ENCODE results near the gene NAT10. TPM values are rescaled to one million over a fixed set of nuclear protein-coding genes. Genes with fewer than 3 reads are reported as not detected.

Gene NAT10
- polyA plus RNA-seq, 12 donors, result 28.8 to 54.1 (median 34.2) TPM; not detected in 1

DNA sequence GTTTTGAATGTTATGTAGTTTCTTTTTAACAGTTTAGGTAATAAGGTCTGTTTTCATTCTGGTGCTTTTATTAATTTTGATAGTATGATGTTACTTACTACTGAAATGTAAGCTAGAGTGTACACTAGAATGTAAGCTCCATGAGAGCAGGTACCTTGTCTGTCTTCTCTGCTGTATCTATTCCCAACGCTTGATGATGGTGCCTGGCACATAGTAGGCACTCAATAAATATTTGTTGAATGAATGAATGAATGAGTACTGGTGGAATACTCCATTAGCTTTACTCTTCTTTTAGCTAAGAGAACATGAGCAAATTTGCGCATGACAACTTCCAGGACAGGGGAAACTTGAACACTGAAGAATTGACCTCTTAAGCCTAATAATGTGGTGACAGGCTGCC lies 6.6 kb upstream of the NAT10 start:
- no peak for DNase-seq

DNA sequence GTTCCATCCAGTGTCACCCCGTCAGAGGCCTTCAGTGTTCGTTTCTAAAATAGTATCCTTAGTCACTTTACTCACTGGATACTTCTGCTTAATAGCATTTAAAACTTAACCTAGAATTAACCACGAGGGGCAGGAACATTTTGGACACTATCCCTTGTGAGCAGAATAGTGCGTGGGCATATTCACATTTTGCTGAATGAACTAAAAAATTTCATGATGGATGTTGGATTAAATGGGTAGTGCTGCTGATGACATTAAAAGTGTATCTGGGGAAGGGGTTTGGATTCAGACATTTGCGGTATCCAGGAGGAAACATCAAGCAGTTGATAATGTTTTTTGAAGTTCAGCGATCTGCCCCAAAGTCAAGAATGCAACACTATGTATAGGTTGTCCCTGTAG lies 750 bp upstream of the NAT10 start:
- DNase-seq, result no peak

DNA sequence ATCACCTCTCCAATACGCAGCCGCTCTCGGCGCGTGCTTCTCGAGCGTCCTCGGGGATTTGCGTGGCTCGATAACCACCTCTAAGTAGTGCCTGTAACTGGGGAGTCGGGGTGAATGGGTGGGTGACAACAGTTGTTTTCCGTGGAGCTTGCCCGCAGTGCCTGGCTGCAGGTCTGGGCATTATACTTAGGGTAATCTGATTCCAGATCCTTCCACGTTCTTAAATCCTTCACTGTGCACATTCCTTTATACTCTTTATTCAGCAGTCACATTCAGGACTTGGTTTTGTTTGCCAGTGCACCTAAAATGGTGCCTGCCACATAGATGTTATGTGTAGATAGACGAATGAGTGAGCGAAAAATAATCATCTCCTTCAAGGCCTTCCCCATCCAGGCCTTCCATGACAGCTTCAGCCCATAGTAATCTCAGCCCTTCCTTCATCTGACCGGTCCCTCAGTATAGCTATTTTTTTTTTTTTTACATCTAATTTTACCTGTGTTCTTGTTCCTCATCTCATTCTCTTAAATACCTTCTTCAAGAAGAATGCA lies 602 bp downstream of the NAT10 start:
- DNase-seq, result no peak

DNA sequence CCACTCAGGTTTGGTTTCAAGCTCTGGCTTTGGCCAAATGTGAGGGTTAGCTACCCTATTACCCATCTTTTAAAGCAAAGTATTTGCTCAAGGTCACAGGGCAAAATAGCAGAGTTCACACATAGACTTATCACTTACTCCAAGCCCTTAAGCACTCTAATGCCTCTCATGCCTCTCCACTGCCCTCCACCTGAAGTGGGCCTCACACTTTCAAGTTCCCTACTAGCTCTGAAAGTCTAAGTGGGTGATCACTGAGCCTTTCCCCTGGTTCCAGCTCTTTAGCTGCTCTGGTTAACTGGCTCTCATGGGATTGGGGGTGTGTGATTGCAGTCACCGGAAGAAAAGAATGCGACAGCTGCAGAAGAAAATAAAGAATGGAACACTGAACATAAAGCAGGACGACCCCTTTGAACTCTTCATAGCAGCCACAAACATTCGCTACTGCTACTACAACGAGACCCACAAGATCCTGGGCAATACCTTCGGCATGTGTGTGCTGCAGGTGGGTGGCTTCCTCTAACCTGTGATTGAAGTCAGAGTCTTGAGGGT lies 6.4 kb downstream of the NAT10 start:
- no peak for DNase-seq

DNA sequence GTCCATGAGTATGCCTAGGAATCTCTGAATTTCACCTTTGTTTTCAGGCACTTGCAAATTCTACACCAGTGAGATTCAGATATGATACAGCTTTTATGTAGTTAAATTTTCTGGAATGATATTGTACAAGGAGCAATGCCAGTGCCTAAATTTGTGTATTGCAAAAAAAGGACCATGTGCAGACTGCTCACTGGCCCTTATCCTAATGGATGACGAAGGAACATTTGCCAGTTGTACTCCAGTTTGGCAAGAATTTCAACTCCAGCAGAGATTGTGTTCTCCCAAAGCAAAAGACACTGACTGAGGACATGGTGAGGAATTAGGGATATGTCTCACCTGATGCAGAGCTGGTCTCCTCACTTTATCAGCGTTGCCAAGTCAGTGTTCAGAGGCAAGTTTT lies 8.6 kb downstream of the NAT10 start:
- DNase-seq, result no peak

DNA sequence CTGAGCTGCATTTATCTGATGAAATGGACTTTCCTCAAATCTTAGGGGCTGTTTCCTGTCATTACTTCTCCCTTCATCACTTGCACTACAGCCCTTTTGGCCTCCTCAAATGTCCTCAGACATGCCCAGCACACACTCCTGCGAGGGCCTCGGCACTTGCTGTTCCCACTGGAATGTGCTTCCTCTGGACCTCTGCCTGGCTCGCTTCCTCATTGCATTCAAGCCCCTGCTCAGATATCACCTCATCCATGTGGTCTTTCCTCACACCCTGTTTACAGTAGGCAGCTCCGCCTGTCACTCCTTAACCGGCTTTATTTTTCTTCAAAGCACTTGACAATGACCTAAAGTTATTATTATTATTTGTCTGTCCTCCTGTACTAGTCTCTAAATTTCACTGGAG lies 9.0 kb downstream of the NAT10 start:
- DNase-seq, result no peak

DNA sequence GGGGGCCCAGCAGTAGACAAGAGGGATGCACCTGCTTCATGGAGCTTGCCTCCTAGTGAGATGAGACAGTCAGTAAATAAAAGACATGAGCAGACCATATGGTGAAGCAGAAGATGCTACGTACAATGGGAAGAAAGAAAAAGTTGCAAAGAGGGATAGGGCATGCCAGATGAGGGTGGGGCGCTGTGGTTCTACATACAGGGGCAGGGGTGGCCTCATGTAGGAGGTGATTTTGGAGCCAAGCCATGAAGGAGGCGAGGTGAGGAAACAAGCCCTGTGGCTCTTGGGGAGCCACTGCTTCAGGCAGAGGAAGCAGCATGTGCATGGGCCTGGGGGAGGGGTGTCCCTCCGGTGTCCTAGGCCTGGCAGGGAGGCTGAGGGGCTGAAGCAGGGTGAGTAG lies 15.2 kb downstream of the NAT10 start:
- DNase-seq, result no peak

DNA sequence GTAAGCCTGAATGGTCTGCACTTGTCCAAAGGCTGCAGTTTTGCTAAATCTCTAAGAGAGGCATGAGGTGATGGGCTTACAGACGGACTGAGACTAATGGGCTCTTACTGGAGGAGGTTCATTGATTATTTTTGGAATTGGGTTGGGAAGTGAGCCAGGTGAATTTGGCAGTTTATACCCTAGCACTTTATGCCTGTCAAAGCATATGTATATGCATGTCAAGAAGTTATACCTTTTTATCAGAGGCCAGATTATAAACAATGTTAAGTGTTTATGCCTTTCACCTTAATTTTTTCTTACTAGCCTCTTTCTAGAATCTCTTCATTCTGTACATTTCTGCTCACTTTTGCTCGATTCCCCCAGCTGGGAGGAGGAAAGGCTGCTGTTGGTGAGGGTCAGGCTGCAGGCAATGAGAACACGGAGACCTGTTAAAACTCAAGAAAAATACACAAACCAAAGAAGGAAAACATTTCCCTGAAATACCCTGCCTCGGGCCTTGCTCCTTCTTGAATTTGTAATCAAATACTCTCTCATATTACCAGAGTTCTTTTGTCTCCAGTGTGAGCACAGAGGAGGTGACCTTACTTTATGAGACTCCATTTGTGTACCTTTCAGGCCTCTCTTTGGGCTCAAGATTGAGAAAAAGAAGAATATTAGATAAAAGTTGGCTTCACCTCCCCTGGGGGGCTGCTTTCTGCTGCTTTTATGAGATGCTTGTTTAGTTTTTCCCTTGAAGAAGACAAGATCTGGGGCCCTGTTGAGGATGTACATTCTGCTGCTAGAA lies 19.6 kb downstream of the NAT10 start:
- no peak for DNase-seq

DNA sequence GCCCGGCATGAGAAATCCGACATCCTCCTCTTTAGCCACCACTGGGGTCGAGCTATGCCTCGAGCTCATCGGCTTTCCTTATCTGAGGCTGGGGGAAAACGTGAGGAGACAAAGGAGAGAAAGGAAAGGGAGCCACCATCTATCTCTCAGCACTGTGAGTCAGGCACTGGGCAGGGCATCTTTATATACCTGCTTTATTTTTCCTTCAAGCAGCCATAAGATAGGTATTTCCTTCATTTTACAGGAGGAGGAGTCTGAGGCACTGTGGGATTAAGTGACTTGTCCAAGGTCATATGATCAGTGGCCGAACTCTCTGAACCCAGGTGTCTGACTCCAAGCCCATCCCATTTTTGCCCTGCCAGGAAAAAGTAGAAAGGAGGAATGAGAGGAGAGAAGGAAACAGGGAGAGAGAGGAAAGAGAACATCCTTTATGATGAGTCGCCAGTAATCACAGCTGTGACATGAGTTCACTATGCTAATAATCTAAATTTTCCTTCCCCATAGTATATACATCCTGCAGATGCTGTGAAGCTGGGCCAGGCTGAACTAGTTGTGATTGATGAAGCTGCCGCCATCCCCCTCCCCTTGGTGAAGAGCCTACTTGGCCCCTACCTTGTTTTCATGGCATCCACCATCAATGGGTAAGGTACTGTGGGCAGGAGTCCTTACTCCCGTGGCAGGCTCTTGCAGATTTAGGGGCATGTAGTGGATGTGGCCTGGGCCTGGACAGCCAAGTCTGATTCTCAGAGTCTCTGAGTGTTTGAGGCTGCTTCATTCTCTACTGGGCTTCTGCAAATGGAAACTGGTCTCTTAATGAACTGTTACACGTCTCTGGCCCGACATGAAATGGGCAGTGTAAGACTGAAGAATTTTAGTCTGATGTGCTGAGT lies 21.8 kb downstream of the NAT10 start:
- no peak for DNase-seq

DNA sequence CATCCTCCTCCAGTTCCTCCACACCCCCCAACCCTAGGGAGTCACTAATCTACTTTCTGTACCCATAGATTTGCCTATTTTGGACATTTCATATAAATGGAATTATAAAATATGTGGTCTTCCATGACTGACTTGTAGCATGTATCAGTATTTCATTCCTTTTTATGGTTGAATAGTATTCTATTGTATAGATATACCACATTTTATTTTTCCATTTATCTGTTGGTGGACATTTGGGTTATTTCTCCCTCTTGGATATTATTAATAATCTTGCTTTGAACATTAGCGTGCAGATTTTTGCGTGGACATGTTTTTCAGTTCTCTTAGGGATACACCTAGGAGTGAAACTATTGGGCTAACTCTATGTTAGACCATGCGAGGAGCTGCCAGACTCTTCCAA lies 23.4 kb downstream of the NAT10 start:
- DNase-seq, result no peak

DNA sequence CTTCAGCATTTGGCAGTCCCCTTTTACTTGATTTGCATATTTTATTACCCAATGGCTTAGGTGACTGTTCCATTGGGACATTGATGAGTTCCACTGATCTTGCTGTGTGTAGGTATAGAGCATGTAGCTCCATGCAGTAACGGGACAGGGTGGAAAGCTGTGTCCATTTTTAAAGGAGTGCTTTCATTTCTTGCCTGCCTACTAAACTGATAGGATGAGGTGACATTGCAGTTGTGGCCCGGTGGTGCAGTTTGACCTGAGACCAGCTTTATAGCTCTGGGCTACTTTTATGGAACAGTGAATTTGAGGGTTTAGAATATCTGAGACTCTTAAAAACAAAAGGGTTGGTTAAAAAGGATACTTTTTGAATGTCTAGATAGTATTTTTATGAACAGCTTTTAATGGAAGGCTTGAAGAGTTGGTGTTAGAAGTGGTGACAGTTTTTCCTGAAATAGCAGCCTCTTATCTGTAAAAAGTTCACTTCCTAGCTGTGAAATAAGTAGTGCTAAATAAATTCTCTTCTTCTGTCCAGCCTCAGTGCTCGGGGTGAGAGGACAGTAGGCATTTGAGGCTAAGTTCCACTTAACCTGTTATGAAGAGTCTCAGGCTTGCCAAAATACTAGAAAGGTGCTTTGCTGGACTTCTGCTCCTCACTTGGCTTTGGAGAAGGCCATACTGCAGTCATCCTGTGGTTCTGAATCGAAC lies 27.0 kb downstream of the NAT10 start:
- DNase-seq, result no peak

DNA sequence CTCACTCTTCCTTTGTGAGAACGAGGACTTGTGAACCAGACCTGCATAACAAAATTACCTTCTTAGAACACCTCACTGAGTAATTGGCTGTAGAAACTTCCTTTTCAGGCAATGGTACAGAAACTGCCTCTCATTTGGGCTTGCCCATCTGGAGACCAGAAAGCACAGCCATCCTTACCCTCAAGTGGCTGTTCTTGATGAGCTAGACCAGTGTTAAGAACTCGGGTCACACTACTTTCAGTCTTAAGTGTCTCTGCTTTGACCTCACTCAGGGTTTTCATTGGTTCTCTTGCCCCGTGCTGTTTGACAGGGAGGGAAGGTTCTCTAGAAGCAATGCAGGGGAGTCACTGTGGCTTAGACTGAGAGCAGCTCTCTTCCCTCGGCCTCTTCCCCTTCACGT lies 29.3 kb downstream of the NAT10 start:
- DNase-seq, result no peak

DNA sequence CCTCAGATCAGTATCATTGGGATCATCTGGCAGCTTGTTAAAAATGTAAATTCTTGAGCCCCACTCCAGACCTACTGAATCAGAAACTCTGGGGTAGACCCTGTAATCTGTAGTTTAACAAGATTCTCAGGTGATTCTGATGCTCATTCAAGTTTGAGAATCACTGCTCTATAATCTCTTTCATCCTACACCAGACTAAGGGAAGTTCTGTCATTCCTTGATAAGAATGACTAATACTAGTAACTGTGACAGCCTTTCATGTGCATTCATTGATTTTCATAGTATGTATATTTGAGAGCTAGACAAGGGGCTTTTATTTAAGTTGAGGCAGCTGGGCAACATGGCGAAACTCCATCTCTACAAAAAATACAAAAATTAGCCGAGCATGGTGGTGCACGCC lies 30.0 kb downstream of the NAT10 start:
- DNase-seq, result no peak

DNA sequence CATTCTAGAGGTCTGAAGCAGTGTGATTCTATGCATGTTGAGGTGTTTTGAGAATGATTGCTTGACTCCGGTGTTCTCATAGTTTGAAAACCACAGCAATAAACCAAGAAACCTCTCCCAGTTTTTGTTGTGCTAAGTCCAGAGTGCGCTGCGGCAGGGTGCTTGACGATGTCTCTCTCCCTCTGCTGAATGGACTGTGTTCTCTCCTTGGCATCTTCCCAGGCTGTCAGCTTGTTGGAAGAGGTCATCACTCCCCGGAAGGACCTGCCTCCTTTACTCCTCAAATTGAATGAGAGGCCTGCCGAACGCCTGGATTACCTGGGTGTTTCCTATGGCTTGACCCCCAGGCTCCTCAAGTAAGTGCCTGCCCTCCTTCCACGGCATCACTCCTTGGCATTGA lies 31.0 kb downstream of the NAT10 start:
- no peak for DNase-seq

DNA sequence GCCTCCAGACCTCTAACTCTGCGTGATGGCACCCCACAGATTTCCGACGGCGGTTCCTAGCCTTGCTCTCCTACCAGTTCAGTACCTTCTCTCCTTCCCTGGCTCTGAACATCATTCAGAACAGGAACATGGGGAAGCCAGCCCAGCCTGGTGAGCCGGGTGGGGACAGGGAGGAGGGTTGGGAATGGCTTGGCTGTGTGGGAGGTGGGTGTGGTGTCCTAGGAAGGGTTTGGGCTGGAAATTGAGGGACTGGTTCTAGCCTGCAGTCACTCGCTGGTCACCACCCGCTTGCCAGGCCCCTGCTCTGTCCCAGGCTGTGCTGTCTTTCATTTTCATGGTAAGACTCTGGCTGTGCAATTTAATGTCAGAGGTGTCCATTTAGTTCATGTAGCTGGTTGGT lies 33.9 kb downstream of the NAT10 start:
- DNase-seq, result no peak

DNA sequence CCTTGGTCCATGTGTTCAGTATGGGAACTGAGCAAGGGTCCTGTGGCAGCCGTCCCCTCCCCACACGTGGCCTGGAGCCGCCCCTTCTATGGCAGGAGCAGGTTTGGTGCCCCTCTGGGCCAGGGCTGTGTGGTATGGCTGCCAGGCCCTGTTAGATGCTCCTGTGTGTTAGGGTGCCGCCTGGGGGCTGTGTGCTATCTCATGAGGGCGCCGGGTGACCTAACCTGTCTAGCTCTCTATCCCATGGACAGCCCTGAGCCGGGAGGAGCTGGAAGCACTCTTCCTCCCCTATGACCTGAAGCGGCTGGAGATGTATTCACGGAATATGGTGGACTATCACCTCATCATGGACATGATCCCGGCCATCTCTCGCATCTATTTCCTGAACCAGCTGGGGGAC lies 34.7 kb downstream of the NAT10 start:
- DNase-seq, result no peak

DNA sequence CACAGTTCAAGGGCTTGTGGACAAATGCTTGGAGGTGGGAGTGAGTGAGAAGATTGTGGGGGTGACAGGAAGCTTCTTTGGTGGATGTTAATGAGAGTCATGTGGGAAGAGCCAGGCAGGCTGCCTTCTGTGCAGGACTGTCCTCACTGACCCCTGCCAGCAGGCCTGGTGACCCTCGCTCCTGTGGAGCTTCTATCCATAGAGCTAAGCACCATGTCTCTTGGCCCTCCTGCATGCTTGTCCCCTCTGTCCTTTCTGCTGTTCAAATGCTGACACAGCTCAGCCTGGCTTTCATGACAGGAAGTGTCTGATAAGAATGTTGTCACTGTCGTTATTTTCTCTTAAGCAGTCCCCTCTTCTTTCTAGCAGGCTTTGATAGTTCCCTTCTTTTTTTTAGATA lies 37.6 kb downstream of the NAT10 start:
- DNase-seq, result no peak

DNA sequence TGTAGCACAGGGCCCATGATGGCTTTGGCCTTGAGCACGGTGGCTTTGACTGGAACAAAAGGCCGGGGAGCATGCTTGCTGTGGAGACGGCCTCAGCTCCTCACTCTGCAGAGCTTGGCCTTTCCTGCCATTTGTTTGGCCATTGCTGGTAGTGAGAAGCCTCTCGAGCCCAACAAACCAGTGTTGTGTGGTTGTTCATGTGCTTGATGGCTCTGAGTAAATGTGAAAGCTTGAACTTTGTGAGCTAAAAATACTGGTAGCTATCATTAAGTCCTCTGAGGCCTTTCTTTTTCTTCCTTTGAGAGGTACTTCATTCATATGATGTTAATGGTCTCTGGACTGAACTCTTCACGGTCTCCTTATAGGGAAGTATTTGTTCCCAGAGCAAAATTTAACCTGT lies 39.6 kb downstream of the NAT10 start:
- no peak for DNase-seq

DNA sequence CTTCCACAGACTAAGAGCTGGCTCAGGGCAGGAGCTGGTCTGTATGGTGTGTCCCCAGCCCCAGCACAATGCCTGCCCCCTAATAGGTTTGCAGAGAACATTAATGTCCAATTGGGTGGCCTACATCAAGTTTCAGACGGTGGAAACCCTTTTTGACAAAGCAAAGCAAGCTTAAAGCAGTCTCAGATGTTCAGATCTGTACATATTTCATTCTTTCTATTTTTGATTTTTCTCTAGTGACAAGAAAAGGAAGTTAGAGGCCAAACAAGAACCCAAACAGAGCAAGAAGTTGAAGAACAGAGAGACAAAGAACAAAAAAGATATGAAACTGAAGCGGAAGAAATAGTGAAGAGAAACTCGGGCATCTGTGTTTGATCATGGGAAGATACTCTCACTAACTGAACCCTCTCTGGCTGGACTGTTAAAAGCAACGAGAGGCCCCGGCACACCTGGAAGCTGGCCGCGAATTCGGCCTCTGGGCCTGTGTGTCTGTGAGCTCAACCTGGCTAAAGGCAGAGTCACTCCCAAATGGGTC lies 40.5 kb downstream of the NAT10 start:
- no peak for DNase-seq

DNA sequence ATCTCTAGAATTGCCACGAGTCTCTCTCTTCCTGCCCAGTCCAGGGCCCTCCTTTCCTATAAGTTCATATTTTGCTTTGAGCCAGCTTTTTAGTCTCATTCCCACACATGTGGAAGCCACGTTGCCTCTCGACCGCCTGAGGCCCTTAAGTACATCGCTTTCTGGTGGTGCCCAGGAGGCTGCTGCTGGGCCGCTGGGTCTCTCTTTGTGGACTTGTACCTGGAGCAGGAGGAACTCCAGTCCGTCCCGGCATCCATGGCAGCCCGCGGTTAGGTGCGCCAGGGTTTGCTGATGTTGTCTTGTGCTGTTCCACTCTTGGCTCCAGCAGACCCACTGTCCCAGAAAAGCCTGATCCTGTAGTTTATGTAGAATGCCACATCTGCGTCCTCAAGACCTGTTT lies 41.0 kb downstream of the NAT10 start:
- DNase-seq, result no peak

DNA sequence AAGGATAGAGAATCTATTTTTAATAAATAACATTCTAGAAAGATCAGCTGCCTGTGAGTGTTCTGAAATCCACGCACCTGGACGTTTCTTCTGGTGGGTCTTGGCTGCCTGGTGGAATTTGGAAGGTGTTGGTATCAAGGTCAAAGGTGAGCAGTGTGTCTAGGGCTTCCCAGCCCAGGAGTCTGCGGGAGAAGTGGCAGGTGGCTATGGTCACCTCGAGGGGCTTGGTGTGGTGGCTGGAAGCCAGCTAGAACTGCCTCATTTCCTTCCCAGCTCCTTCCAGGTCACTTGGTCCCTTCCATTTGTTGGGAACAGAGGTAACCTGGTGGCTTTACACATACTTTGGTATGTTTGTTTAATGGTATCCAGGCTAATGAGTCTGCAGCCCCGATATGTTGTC lies 41.4 kb downstream of the NAT10 start:
- no peak for DNase-seq

DNA sequence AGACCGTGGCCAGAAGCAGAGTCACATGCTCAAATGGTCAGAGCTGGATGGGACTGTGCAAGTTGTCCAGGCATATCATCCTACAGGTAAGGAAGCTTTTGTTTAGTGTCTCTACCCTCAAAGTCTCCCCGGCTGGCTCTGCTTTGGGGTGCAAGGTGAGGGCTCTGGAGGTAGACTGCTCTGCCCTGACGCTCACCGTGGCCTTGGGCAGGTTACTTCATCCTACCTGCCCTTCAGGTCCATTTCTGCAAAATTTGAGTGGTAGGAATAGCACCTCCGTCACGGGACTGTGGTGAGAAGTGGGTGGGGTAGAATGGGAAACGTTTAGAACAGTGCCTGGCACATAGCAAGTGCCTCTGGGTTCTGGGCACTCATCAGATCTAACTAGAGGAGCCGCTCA lies 42.2 kb downstream of the NAT10 start:
- DNase-seq, result no peak

All from muscle of arm (tissue), 12 donors.